Measurements from ENCODE around the gene GRK5.
"Not testable (repeated sequence)": the region's sequence is repeated elsewhere in the genome, so short reads cannot be mapped to it uniquely, and the experiment has no call there.

The GRK5 gene

DNA sequence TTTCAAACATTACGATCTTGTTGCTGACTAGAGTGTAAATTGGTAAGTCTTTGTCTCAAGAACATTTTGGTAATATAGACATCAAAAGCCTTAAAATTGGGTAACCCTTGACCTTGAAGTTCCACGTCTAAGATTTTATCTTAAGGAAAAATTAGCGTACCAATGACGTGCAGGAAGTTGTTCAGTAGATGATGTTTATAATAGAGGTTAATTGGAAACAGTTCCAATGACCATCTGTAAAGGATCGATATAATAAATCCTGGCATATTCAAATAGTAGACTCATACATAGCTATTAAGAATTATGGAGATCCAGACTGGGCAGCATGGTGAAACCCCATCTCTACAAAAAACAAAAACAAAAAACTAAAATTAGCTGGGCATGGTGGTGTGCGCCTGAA lies 20.5 kb downstream of the GRK5 start:
- Histone ChIP-seq H3K4me1 (ENCODE audit: insufficient read depth, low read length) (peaks cover 11% of the 10 kb centered on the region), H3K9ac (ENCODE audit: low read length) (no peak overlapping the region)

GRCh38 chr10:119231654-119232053 lies 24.3 kb downstream of the GRK5 start:
- H3K4me3 ChIP-seq (ENCODE audit: low read depth in 1 of 2, low read length in 2 of 2) = no peak overlapping the region
- H3K4me1 ChIP-seq (ENCODE audit: insufficient read depth, low read length) = peaks cover 22% of the 10 kb centered on the region
- H3K27me3 ChIP-seq (ENCODE audit: control insufficient read depth in 1 of 2, insufficient read depth in 2 of 2, low read length in 2 of 2) = no peaks in the 10 kb centered on the region
- no peaks in the 10 kb centered on the region for H3K36me3 ChIP-seq (ENCODE audit: insufficient read depth, low read length)
- H3K9me3 ChIP-seq (ENCODE audit: low read length) = no peaks in the 10 kb centered on the region
- H3K27ac ChIP-seq (ENCODE audit: low read depth, low read length) = no peak overlapping the region
- no peak overlapping the region for H3K9ac ChIP-seq (ENCODE audit: low read length)

More for the DNA sequence above, 20.5 kb downstream of the GRK5 start:
- H3K27ac ChIP-seq (ENCODE audit: low read depth, low read length) = no peak overlapping the region
- H3K9me3 ChIP-seq (ENCODE audit: low read length) = no peaks in the 10 kb centered on the region
- no peaks in the 10 kb centered on the region for H3K27me3 ChIP-seq (ENCODE audit: control insufficient read depth in 1 of 2, insufficient read depth in 2 of 2, low read length in 2 of 2)
- H3K4me3 ChIP-seq (ENCODE audit: low read depth in 1 of 2, low read length in 2 of 2) = no peak overlapping the region
- no peaks in the 10 kb centered on the region for H3K36me3 ChIP-seq (ENCODE audit: insufficient read depth, low read length)

- peaks cover 28% of the 10 kb centered on the region for H3K4me1 ChIP-seq (ENCODE audit: insufficient read depth, low read length)
- not testable (repeated sequence) for H3K27ac ChIP-seq (ENCODE audit: low read depth, low read length)
Measured at GRCh38 chr10:119232439-119232838, 25.1 kb downstream of the GRK5 start.

DNA sequence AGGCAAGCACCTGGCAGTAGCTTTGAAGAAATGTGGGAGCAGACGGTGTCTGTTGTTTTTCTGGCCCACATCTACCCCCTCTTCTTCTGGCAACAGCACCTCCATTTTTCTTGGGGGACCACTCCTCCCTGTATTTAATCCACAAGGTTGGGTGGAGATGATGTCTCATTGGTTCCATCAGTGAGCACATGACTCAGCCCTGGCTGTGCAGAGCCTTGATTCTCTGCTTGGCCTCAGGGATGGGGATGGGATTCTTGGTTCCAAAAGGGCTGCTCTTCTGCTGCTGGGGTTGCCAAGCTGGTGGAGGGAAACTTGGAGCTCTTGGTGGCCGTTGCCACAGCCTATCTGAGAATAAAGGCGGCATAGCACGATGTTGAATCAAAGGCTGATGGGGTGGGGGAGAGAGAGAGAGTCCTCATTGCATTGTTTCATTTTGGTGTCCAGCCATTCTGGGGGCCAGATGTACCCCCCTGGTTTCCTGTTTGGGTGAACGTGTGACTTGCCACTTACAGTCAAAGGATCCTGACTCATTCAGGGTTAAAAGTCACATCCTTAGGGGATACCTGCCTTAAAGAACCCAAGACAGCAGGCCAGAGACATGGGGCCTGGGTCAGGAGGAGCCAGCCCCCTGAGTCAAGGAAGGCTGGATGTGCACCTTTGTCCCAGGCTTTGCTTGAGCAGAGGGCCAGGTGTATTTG lies 25.9 kb downstream of the GRK5 start:
- Histone ChIP-seq H3K4me1 (ENCODE audit: insufficient read depth, low read length) (peaks cover 36% of the 10 kb centered on the region), H3K36me3 (ENCODE audit: insufficient read depth, low read length) (no peaks in the 10 kb centered on the region), H3K27me3 (ENCODE audit: control insufficient read depth in 1 of 2, insufficient read depth in 2 of 2, low read length in 2 of 2) (no peaks in the 10 kb centered on the region), H3K9me3 (ENCODE audit: low read length) (no peaks in the 10 kb centered on the region), H3K9ac (ENCODE audit: low read length) (no peak overlapping the region), H3K4me3 (ENCODE audit: low read depth in 1 of 2, low read length in 2 of 2) (no peak overlapping the region), H3K27ac (ENCODE audit: low read depth, low read length) (no peak overlapping the region)

More at GRCh38 chr10:119232439-119232838, 25.1 kb downstream of the GRK5 start:
- H3K9ac ChIP-seq (ENCODE audit: low read length); H3K4me3 ChIP-seq (ENCODE audit: low read depth in 1 of 2, low read length in 2 of 2); H3K27me3 ChIP-seq (ENCODE audit: control insufficient read depth in 1 of 2, insufficient read depth in 2 of 2, low read length in 2 of 2); H3K9me3 ChIP-seq (ENCODE audit: low read length); H3K36me3 ChIP-seq (ENCODE audit: insufficient read depth, low read length): not testable (repeated sequence)

DNA sequence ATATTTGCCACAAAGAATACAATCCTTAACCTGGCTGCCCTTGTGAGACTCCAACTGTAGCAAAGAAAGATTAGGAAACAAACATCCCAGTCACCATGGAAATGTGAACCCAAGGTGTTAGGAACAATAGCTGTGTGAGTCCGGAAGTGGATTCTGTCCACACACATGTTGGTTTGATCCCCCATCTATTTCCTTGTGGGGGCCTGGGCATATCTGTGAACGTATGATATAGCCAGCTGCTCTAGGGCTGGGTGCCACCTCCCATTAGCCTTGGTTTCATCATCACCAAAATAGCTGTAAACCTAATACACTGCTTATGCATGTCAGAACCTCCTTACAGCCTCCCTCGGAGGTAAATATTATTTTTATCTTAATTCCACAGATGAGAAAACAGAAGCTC lies 26.4 kb downstream of the GRK5 start:
- H3K27me3 ChIP-seq (ENCODE audit: control insufficient read depth in 1 of 2, insufficient read depth in 2 of 2, low read length in 2 of 2) = no peaks in the 10 kb centered on the region
- no peaks in the 10 kb centered on the region for H3K9me3 ChIP-seq (ENCODE audit: low read length)
- no peak overlapping the region for H3K4me3 ChIP-seq (ENCODE audit: low read depth in 1 of 2, low read length in 2 of 2)
- no peak overlapping the region for H3K27ac ChIP-seq (ENCODE audit: low read depth, low read length)
- no peaks in the 10 kb centered on the region for H3K36me3 ChIP-seq (ENCODE audit: insufficient read depth, low read length)
- H3K4me1 ChIP-seq (ENCODE audit: insufficient read depth, low read length) = peaks cover 41% of the 10 kb centered on the region
- no peak overlapping the region for H3K9ac ChIP-seq (ENCODE audit: low read length)

GRCh38 chr10:119235356-119235755 lies 28.0 kb downstream of the GRK5 start:
- H3K9ac ChIP-seq (ENCODE audit: low read length) = no peak overlapping the region
- no peaks in the 10 kb centered on the region for H3K9me3 ChIP-seq (ENCODE audit: low read length)
- H3K4me3 ChIP-seq (ENCODE audit: low read depth in 1 of 2, low read length in 2 of 2) = no peak overlapping the region
- no peaks in the 10 kb centered on the region for H3K27me3 ChIP-seq (ENCODE audit: control insufficient read depth in 1 of 2, insufficient read depth in 2 of 2, low read length in 2 of 2)
- no peaks in the 10 kb centered on the region for H3K36me3 ChIP-seq (ENCODE audit: insufficient read depth, low read length)
- H3K27ac ChIP-seq (ENCODE audit: low read depth, low read length) = no peak overlapping the region
- H3K4me1 ChIP-seq (ENCODE audit: insufficient read depth, low read length) = peaks cover 41% of the 10 kb centered on the region

GRCh38 chr10:119237722-119238436 lies 30.5 kb downstream of the GRK5 start:
- H3K27ac ChIP-seq (ENCODE audit: low read depth, low read length) = no peak overlapping the region
- no peaks in the 10 kb centered on the region for H3K9me3 ChIP-seq (ENCODE audit: low read length)
- H3K4me3 ChIP-seq (ENCODE audit: low read depth in 1 of 2, low read length in 2 of 2) = no peak overlapping the region
- no peaks in the 10 kb centered on the region for H3K36me3 ChIP-seq (ENCODE audit: insufficient read depth, low read length)
- peaks cover 54% of the 10 kb centered on the region for H3K4me1 ChIP-seq (ENCODE audit: insufficient read depth, low read length)
- no peak overlapping the region for H3K9ac ChIP-seq (ENCODE audit: low read length)
- no peaks in the 10 kb centered on the region for H3K27me3 ChIP-seq (ENCODE audit: control insufficient read depth in 1 of 2, insufficient read depth in 2 of 2, low read length in 2 of 2)

DNA sequence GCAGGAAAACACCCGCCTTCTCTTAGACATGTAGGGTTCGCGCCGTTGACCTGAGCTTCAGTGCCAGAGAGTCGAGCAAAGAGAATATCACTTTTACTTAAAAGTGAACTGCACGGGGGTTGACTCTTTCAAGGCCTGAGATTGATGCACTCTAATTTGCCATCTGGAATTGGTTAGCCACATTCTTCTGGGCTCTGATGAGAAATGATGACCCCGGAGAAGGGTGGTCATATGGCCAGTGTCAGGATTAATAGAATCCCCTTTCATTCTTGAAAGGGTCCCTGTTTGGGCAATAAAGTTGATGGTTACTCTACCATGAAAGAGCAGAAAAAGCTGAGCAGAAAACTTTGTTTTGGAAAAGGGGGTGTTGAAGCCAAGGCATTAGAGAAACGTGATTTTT lies 31.2 kb downstream of the GRK5 start:
- H3K27me3 ChIP-seq (ENCODE audit: control insufficient read depth in 1 of 2, insufficient read depth in 2 of 2, low read length in 2 of 2) = no peaks in the 10 kb centered on the region
- H3K4me3 ChIP-seq (ENCODE audit: low read depth in 1 of 2, low read length in 2 of 2) = no peak overlapping the region
- no peaks in the 10 kb centered on the region for H3K36me3 ChIP-seq (ENCODE audit: insufficient read depth, low read length)
- peaks cover 47% of the 10 kb centered on the region for H3K4me1 ChIP-seq (ENCODE audit: insufficient read depth, low read length)
- H3K27ac ChIP-seq (ENCODE audit: low read depth, low read length) = no peak overlapping the region
- H3K9me3 ChIP-seq (ENCODE audit: low read length) = no peaks in the 10 kb centered on the region
- no peak overlapping the region for H3K9ac ChIP-seq (ENCODE audit: low read length)

DNA sequence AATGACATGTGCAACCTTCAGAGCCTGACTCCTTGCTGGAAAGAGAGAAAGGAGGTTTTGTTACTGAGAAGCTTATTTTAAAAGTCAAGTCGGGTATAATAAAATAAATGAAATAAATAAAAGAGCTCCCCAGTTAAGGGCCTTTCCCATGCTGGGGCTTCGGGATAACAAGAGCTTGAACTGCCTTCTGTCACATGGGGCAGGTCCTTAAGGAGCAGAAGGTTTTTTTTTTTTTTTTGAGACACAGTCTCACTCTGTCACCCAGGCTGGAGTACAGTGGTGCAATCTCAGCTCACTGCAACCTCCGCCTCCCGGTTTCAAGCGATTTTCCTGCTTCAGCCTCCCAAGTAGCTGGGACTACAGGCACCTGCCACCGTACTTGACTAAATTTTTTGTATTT lies 31.6 kb downstream of the GRK5 start:
- not testable (repeated sequence) for H3K27ac ChIP-seq (ENCODE audit: low read depth, low read length); H3K9me3 ChIP-seq (ENCODE audit: low read length); H3K9ac ChIP-seq (ENCODE audit: low read length); H3K4me3 ChIP-seq (ENCODE audit: low read depth in 1 of 2, low read length in 2 of 2); H3K36me3 ChIP-seq (ENCODE audit: insufficient read depth, low read length); H3K27me3 ChIP-seq (ENCODE audit: control insufficient read depth in 1 of 2, insufficient read depth in 2 of 2, low read length in 2 of 2)
- H3K4me1 ChIP-seq (ENCODE audit: insufficient read depth, low read length) = peaks cover 42% of the 10 kb centered on the region

DNA sequence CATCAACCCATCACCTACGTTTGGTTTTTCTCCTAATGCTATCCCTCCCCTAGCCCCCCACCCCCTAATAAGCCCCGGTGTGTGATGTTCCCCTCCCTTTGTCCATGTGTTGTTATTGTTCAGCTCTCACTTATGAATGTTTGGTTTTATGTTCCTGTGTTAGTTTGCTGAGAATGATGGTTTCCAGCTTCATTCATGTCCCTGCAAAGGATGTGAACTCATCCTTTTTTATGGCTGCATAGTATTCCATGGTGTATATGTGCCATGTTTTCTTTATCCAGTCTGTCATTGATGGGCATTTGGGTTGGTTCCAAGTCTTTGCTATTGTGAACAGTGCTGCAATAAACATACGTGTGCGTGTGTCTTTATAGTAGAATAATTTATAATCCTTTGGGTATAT lies 32.3 kb downstream of the GRK5 start:
- H3K9ac ChIP-seq (ENCODE audit: low read length); H3K27ac ChIP-seq (ENCODE audit: low read depth, low read length); H3K36me3 ChIP-seq (ENCODE audit: insufficient read depth, low read length); H3K4me3 ChIP-seq (ENCODE audit: low read depth in 1 of 2, low read length in 2 of 2); H3K27me3 ChIP-seq (ENCODE audit: control insufficient read depth in 1 of 2, insufficient read depth in 2 of 2, low read length in 2 of 2); H3K9me3 ChIP-seq (ENCODE audit: low read length): not testable (repeated sequence)
- peaks cover 39% of the 10 kb centered on the region for H3K4me1 ChIP-seq (ENCODE audit: insufficient read depth, low read length)

GRCh38 chr10:119241066-119241465 lies 33.7 kb downstream of the GRK5 start:
- Histone ChIP-seq H3K4me1 (ENCODE audit: insufficient read depth, low read length) (peaks cover 33% of the 10 kb centered on the region), H3K36me3 (ENCODE audit: insufficient read depth, low read length) (no peaks in the 10 kb centered on the region), H3K27me3 (ENCODE audit: control insufficient read depth in 1 of 2, insufficient read depth in 2 of 2, low read length in 2 of 2) (no peaks in the 10 kb centered on the region), H3K27ac (ENCODE audit: low read depth, low read length) (no peak overlapping the region), H3K9me3 (ENCODE audit: low read length) (no peaks in the 10 kb centered on the region), H3K4me3 (ENCODE audit: low read depth in 1 of 2, low read length in 2 of 2) (no peak overlapping the region), H3K9ac (ENCODE audit: low read length) (no peak overlapping the region)

GRCh38 chr10:119242186-119242585 lies 34.8 kb downstream of the GRK5 start:
- H3K36me3 ChIP-seq (ENCODE audit: insufficient read depth, low read length) = no peaks in the 10 kb centered on the region
- no peak overlapping the region for H3K4me3 ChIP-seq (ENCODE audit: low read depth in 1 of 2, low read length in 2 of 2)
- no peaks in the 10 kb centered on the region for H3K27me3 ChIP-seq (ENCODE audit: control insufficient read depth in 1 of 2, insufficient read depth in 2 of 2, low read length in 2 of 2)
- H3K9me3 ChIP-seq (ENCODE audit: low read length) = no peaks in the 10 kb centered on the region
- no peak overlapping the region for H3K9ac ChIP-seq (ENCODE audit: low read length)
- H3K4me1 ChIP-seq (ENCODE audit: insufficient read depth, low read length) = peaks cover 37% of the 10 kb centered on the region
- H3K27ac ChIP-seq (ENCODE audit: low read depth, low read length) = no peak overlapping the region
